ENCODE results near the gene IVD. TPM values are rescaled to one million over a fixed set of nuclear protein-coding genes. Genes with fewer than 3 reads are reported as not detected.

Gene IVD
- total RNA-seq, 1 donor from 2014 or later: 18.0 TPM

DNA sequence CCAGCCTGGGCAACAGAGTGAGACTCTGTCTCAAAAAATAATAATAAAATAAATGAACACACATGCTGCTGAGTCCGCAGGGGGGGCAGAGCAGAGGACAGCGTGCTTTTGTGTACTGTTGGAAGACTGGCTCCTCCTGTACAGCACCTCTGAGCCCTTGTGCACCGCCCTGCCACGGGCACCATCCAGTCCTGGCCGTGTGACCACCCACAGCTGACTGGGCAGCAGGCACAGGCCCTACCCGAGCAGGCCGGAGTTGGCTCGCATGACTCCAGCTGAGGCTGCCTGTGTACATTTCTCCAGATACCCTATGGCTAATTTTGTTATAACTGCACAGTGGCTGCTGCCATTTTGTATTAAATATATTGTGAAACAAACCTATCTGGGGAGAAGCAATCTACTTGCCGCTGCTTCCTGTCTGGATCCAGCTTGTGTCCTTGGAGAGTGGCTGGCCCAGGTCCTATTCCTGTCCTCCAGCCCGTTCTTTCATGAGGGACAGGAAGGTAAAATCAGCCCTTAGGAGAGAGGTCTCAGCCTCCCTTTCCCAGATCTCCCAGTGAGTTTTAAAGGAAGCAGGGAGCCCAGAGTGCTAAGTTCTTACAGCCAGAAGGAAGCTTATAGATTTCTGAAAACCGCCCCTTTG, 14.6 kb downstream of the IVD start:
- no peak overlapping the region for H3K4me3 ChIP-seq
- peaks cover 10% of the 10 kb centered on the region for H3K4me1 ChIP-seq
- H2AFZ ChIP-seq (replicated peaks): no peak overlapping the region
- H3K4me3 Mint-ChIP-seq: no peak overlapping the region
- no peak overlapping the region for H3K27ac ChIP-seq
- H3K36me3 Mint-ChIP-seq: peaks cover 8% of the 10 kb centered on the region
- H3K27ac Mint-ChIP-seq: no peak overlapping the region
- peaks cover 4% of the 10 kb centered on the region for H3K4me1 Mint-ChIP-seq
- peaks cover 14% of the 10 kb centered on the region for H4K20me1 ChIP-seq (ENCODE audit: low read depth)
- no peak overlapping the region for H3K4me2 ChIP-seq
- no peaks in the 10 kb centered on the region for H3K79me2 ChIP-seq (ENCODE audit: low read depth)
- no peaks in the 10 kb centered on the region for H3K9me3 Mint-ChIP-seq
- no peaks in the 10 kb centered on the region for H3K36me3 ChIP-seq
- peaks cover 3% of the 10 kb centered on the region for H3K27me3 ChIP-seq
- no peak overlapping the region for H3K9ac ChIP-seq
- TF ChIP-seq EZH2phosphoT487 (IDR thresholded peaks at IDR 0.05): no peak
- TF ChIP-seq, protein P1, sequence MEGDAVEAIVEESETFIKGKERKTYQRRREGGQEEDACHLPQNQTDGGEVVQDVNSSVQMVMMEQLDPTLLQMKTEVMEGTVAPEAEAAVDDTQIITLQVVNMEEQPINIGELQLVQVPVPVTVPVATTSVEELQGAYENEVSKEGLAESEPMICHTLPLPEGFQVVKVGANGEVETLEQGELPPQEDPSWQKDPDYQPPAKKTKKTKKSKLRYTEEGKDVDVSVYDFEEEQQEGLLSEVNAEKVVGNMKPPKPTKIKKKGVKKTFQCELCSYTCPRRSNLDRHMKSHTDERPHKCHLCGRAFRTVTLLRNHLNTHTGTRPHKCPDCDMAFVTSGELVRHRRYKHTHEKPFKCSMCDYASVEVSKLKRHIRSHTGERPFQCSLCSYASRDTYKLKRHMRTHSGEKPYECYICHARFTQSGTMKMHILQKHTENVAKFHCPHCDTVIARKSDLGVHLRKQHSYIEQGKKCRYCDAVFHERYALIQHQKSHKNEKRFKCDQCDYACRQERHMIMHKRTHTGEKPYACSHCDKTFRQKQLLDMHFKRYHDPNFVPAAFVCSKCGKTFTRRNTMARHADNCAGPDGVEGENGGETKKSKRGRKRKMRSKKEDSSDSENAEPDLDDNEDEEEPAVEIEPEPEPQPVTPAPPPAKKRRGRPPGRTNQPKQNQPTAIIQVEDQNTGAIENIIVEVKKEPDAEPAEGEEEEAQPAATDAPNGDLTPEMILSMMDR (IDR thresholded peaks at IDR 0.05): no peak
- no peak for TF ChIP-seq EZH2 (IDR thresholded peaks at IDR 0.05)
- H3K27me3 Mint-ChIP-seq (ENCODE audit: insufficient read depth, low read depth): peaks cover 4% of the 10 kb centered on the region
- H3F3A ChIP-seq (ENCODE audit: low read depth): peaks cover 15% of the 10 kb centered on the region
- no peaks in the 10 kb centered on the region for H3K9me3 ChIP-seq (ENCODE audit: low read depth)
- no peak for DNase-seq (ENCODE audit: low spot score)

DNA sequence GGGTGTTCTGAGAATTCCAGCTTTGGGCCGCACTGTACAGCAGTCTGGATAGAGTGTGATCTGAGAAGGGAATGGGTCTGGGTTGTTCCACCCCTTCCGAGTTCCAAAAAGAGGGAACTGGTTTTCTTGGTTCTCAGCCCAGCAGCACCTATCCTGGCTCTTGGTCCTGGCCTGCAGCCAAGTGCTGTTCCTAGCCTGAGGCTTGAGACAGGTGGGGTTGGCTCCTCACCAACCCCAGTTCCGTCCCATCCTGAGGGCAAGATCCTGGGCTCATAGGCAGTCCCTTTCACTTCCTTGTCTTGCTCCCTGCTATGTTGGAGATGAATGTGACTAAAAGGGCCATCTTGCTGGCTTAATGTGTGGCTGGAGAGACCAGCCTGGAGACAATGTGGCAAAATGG, 15.2 kb downstream of the IVD start:
- H3K9me3 Mint-ChIP-seq: no peaks in the 10 kb centered on the region
- H3K27ac ChIP-seq: no peak overlapping the region
- peaks cover 4% of the 10 kb centered on the region for H3K27me3 Mint-ChIP-seq (ENCODE audit: insufficient read depth, low read depth)
- DNase-seq (ENCODE audit: low spot score): no peak
- no peak overlapping the region for H3K9ac ChIP-seq
- no peak overlapping the region for H3K4me3 Mint-ChIP-seq
- H2AFZ ChIP-seq (replicated peaks): no peak overlapping the region
- no peaks in the 10 kb centered on the region for H3K36me3 ChIP-seq
- no peaks in the 10 kb centered on the region for H3K79me2 ChIP-seq (ENCODE audit: low read depth)
- H3K4me3 ChIP-seq: no peak overlapping the region
- no peaks in the 10 kb centered on the region for H3K9me3 ChIP-seq (ENCODE audit: low read depth)
- TF ChIP-seq, protein P1 (IDR thresholded peaks at IDR 0.05): no peak
- TF ChIP-seq EZH2 (IDR thresholded peaks at IDR 0.05) (no peak), EZH2phosphoT487 (IDR thresholded peaks at IDR 0.05) (no peak)
- H3K27me3 ChIP-seq: peaks cover 3% of the 10 kb centered on the region
- no peak overlapping the region for H3K4me2 ChIP-seq
- H3K36me3 Mint-ChIP-seq: peaks cover 5% of the 10 kb centered on the region
- H4K20me1 ChIP-seq (ENCODE audit: low read depth): peaks cover 14% of the 10 kb centered on the region
- H3K27ac Mint-ChIP-seq: no peak overlapping the region
- H3K4me1 Mint-ChIP-seq: peaks cover 4% of the 10 kb centered on the region
- H3K4me1 ChIP-seq: peaks cover 10% of the 10 kb centered on the region
- peaks cover 15% of the 10 kb centered on the region for H3F3A ChIP-seq (ENCODE audit: low read depth)

DNA sequence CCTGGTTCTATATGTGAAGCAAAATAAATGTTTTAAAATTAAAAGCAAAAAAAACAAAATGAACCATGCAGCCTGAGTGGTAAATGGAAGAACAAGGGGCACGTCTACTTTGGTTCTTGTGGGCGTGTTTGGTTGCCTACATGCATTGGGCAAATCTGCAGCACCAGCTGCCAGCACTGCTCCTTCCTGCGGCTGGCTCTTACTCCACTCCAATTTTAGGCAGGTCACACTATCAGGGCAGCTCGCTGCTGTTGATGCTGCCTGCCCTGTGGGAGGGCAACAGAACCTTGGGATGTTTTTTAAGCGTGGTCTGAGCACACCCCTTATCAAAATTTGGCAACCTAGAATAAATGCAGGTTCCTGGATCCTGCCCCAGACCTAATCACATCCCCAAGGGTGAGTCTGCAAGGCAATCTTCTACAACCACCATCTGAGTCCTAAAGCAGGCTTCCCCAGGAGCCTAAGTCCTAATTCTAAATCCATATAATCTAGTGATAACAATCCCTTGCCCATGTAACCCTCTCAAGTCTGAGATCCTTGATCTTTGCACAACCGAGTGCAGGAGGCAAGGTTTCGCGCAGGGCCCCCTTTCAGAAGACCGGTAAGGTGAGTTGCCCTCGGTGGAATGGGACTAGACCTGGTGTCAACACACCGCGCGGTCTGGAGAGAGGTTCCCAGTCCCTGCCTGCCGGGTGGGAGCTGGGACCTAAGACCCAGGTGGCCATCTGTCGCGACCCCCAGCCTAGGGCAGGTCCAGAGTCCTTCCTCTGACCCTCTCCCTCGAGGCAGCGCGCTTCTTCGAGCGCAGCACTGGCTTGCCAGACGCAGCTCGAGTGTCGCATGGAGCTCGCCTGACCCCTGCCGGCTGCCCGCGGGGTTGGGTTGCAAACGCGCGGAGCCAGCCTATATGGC, 15.9 kb downstream of the IVD start:
- no peak overlapping the region for H3K4me3 Mint-ChIP-seq
- no peak overlapping the region for H2AFZ ChIP-seq (replicated peaks)
- H3K4me3 ChIP-seq: no peak overlapping the region

More for the DNA sequence above, 15.9 kb downstream of the IVD start:
- H3K27me3 Mint-ChIP-seq (ENCODE audit: insufficient read depth, low read depth): peaks cover 4% of the 10 kb centered on the region
- no peaks in the 10 kb centered on the region for H3K79me2 ChIP-seq (ENCODE audit: low read depth)
- H3K36me3 ChIP-seq: no peaks in the 10 kb centered on the region
- no peak overlapping the region for H3K9ac ChIP-seq
- H4K20me1 ChIP-seq (ENCODE audit: low read depth): peaks cover 14% of the 10 kb centered on the region
- H3K27me3 ChIP-seq: peaks cover 3% of the 10 kb centered on the region
- peak overlapping the region; percentile 65 for H3K4me2 ChIP-seq
- peaks cover 4% of the 10 kb centered on the region for H3K4me1 Mint-ChIP-seq
- H3K4me1 ChIP-seq: peaks cover 10% of the 10 kb centered on the region
- no peaks in the 10 kb centered on the region for H3K9me3 Mint-ChIP-seq
- H3F3A ChIP-seq (ENCODE audit: low read depth): peaks cover 15% of the 10 kb centered on the region
- H3K27ac Mint-ChIP-seq: no peak overlapping the region
- TF ChIP-seq EZH2 (IDR thresholded peaks at IDR 0.05) (peak; percentile 37), EZH2phosphoT487 (IDR thresholded peaks at IDR 0.05) (no peak)
- TF ChIP-seq, protein P1 (IDR thresholded peaks at IDR 0.05): peak; percentile 84
- no peaks in the 10 kb centered on the region for H3K9me3 ChIP-seq (ENCODE audit: low read depth)
- DNase-seq (ENCODE audit: low spot score): peak; percentile 87
- no peak overlapping the region for H3K27ac ChIP-seq
- H3K36me3 Mint-ChIP-seq: peaks cover 5% of the 10 kb centered on the region
